DOHH2 (cell line): Measurements from ENCODE around the gene ACSS2.

Experiments
- H3F3A ChIP-seq: fragments of 200-600 bp; sonication (generic), shearing (Covaris generic); 2 replicates; pipeline ENCODE4 v1.6.0; 2016; ENCODE audit warnings: antibody characterized with exemption, mild to moderate bottlenecking; ENCODE audit not compliant: control insufficient read depth, insufficient read depth
- H3K27ac ChIP-seq: fragments of 200-600 bp; sonication (generic); 2 replicates; pipeline ENCODE4 v1.5.1; 2014; ENCODE audit warnings: low read depth, mild to moderate bottlenecking, low read length, moderate library complexity
- H3K27me3 ChIP-seq: fragments of 200-600 bp; sonication (generic); 2 replicates; pipeline ENCODE4 v1.6.1; 2014; ENCODE audit warnings: mild to moderate bottlenecking, low read length, mixed read lengths; ENCODE audit not compliant: control insufficient read depth
- H3K36me3 ChIP-seq: fragments of 200-600 bp; sonication (generic); 2 replicates; pipeline ENCODE4 v1.6.1; 2014; ENCODE audit warnings: mild to moderate bottlenecking, low read length, moderate library complexity, mixed read lengths; ENCODE audit not compliant: control insufficient read depth
- H3K4me1 ChIP-seq: fragments of 200-600 bp; sonication (generic); 2 replicates; pipeline ENCODE4 v1.6.1; 2014; ENCODE audit warnings: mild to moderate bottlenecking, low read length, mixed read lengths; ENCODE audit not compliant: control insufficient read depth
- H3K4me2 ChIP-seq: fragments of 200-600 bp; sonication (generic); 2 replicates; pipeline ENCODE4 v1.6.0; 2014; ENCODE audit warnings: mild to moderate bottlenecking, low read length, moderate library complexity
- H3K4me3 ChIP-seq: fragments of 200-600 bp; sonication (generic); 2 replicates; pipeline ENCODE4 v1.5.1; 2014; ENCODE audit warnings: mild to moderate bottlenecking, low read length, mixed read lengths
- H3K79me2 ChIP-seq: fragments of 200-600 bp; sonication (generic); 2 replicates; pipeline ENCODE4 v1.6.1; 2014; ENCODE audit warnings: mild to moderate bottlenecking, low read length, mixed read lengths; ENCODE audit not compliant: control insufficient read depth
- H3K9me2 ChIP-seq: fragments of 200-600 bp; sonication (generic); replicated peaks from 2 replicates; pipeline ENCODE4 v1.6.1; 2014; ENCODE audit warnings: mild to moderate bottlenecking, low read length, mixed read lengths; ENCODE audit not compliant: control insufficient read depth
- H3K9me3 ChIP-seq: fragments of 200-600 bp; sonication (generic); 2 replicates; pipeline ENCODE4 v1.6.1; 2014; ENCODE audit warnings: antibody characterized with exemption, low read length, mixed read lengths; ENCODE audit not compliant: control insufficient read depth, insufficient read depth
- H4K20me1 ChIP-seq: fragments of 200-600 bp; sonication (generic); 2 replicates; pipeline ENCODE4 v1.6.0; 2014; ENCODE audit warnings: low read depth, mild to moderate bottlenecking, antibody characterized with exemption, low read length, moderate library complexity; ENCODE audit not compliant: control insufficient read depth, insufficient read depth
- CTCF ChIP-seq: fragments of 200-600 bp; sonication (generic); IDR thresholded peaks from one replicate; pipeline ENCODE4 v1.5.1; 2014; ENCODE audit warnings: antibody characterized with exemption, mild to moderate bottlenecking, low read depth, low read length; ENCODE audit not compliant: poor library complexity, severe bottlenecking
- EZH2phosphoT487 ChIP-seq: fragments of 200-600 bp; sonication (generic); IDR thresholded peaks from 2 replicates; pipeline ENCODE4 v1.6.1; 2017; ENCODE audit warnings: borderline replicate concordance, mild to moderate bottlenecking, antibody characterized with exemption, low read length, moderate library complexity, mixed read lengths

The ACSS2 gene

GRCh38 chr20:34891166-34892062 lies 15.0 kb downstream of the ACSS2 start:
- no peaks in the 10 kb centered on the region for H3K79me2 ChIP-seq
- no peak overlapping the region for H3K4me2 ChIP-seq
- H3K9me3 ChIP-seq, result no peaks in the 10 kb centered on the region
- no peaks in the 10 kb centered on the region for H3K9me2 ChIP-seq
- TF ChIP-seq CTCF (no peak), EZH2phosphoT487 (no peak)
- H3K4me3 ChIP-seq, result no peak overlapping the region
- no peak overlapping the region for H3K27ac ChIP-seq
- no peaks in the 10 kb centered on the region for H4K20me1 ChIP-seq
- no peaks in the 10 kb centered on the region for H3K36me3 ChIP-seq
- peaks cover 12% of the 10 kb centered on the region; the same call in 1 of the 2 replicates for H3K27me3 ChIP-seq
- peaks cover 10% of the 10 kb centered on the region for H3K4me1 ChIP-seq
- no peaks in the 10 kb centered on the region for H3F3A ChIP-seq

- no peaks in the 10 kb centered on the region for H4K20me1 ChIP-seq
- H3K9me2 ChIP-seq, result no peaks in the 10 kb centered on the region
- no peaks in the 10 kb centered on the region for H3F3A ChIP-seq
- peaks cover 12% of the 10 kb centered on the region; the same call in 1 of the 2 replicates for H3K27me3 ChIP-seq
- H3K4me1 ChIP-seq, result peaks cover 4% of the 10 kb centered on the region; the same call in 1 of the 2 replicates
- no peaks in the 10 kb centered on the region for H3K79me2 ChIP-seq
- H3K27ac ChIP-seq, result no peak overlapping the region
- no peak overlapping the region for H3K4me2 ChIP-seq
- no peak overlapping the region for H3K4me3 ChIP-seq
- H3K36me3 ChIP-seq, result no peaks in the 10 kb centered on the region
- H3K9me3 ChIP-seq, result no peaks in the 10 kb centered on the region
- TF ChIP-seq CTCF (no peak), EZH2phosphoT487 (no peak)
These were observed 16.3 kb downstream of the ACSS2 start for GRCh38 chr20:34892671-34893070.

GRCh38 chr20:34894723-34895122 lies 18.3 kb downstream of the ACSS2 start:
- Histone ChIP-seq H3K27me3 (peaks cover 10% of the 10 kb centered on the region; the same call in 1 of the 2 replicates), H3K9me3 (no peaks in the 10 kb centered on the region), H3K9me2 (no peaks in the 10 kb centered on the region), H4K20me1 (no peaks in the 10 kb centered on the region), H3K79me2 (no peaks in the 10 kb centered on the region), H3K4me2 (no peak overlapping the region), H3F3A (no peaks in the 10 kb centered on the region), H3K36me3 (no peaks in the 10 kb centered on the region), H3K4me1 (no peaks in the 10 kb centered on the region), H3K27ac (no peak overlapping the region), H3K4me3 (no peak overlapping the region)
- TF ChIP-seq CTCF, result no peak
- TF ChIP-seq EZH2phosphoT487, result no peak
